ENCODE results near the gene SIDT2.
A peak's percentile ranks its signal among the peaks of the same experiment; 100 is the strongest.
"Not testable (repeated sequence)": the region's sequence is repeated elsewhere in the genome, so short reads cannot be mapped to it uniquely, and the experiment has no call there.

Gene SIDT2

GRCh38 chr11:117202386-117203068, 24.0 kb downstream of the SIDT2 start:
- DNase-seq = no peak

- DNase-seq = no peak
Measured at GRCh38 chr11:117203069-117203407, 24.5 kb downstream of the SIDT2 start.

GRCh38 chr11:117204283-117205080, 25.9 kb downstream of the SIDT2 start:
- no peak for DNase-seq

GRCh38 chr11:117205211-117205818, 26.8 kb downstream of the SIDT2 start:
- no peak for DNase-seq

DNA sequence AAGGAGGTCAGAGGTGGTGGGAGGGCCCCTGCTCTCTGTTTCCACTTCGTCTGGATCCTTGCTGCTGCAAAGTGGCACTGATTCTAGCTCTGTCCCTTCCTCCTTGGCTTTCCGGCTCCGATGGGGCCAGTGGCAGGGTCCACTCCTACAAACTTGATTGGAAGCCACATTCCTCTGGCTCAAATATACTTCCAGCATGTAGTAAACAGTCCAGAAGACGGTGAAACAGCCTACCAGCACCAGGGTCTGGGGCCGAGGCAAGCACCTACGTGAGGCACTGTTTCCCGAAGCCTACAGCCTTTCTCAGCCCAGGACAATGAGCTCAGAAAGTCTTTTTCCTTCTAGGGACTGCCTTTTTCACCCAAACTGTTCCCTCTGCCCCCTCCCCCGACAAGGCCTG, 27.6 kb downstream of the SIDT2 start:
- not testable (repeated sequence) for DNase-seq

DNA sequence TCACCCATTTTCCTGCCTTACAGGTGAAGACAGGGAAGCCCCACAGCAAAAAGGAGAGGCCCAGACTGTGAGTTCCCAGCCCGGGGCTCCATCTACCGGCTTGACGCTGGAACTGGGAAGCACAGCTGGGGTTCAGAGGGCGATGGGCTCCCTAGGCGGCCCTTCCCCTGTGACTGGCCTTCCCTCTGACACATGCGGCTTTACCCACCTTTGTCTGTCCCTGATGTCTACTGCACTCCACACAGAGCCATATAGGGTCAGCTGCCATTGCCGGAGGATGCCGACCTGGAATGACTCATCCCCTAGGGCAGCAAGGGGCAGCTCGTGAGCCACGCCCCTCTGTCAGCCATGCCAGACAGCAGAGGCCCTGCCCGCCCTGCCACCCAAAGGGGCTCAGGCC, 28.3 kb downstream of the SIDT2 start:
- not testable (repeated sequence) for DNase-seq

DNA sequence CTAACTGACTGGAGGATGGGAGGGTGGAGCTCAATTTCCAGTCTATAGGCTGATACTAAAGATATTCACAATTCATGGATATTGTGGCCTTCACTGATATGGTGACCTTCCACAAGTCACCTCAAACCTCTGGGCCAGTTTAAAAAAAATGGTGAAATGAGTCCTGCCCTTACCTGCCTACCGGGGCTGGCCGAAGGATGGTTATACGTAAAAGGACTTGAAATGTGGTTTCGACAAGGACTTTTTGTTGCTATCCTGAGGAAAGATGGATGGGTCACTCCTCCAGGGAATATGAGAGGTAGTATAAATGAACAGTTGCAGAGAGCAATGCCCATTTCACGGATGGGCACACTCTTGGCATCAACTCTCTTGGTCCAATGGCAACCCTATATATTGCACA, 28.9 kb downstream of the SIDT2 start:
- DNase-seq = not testable (repeated sequence)

DNA sequence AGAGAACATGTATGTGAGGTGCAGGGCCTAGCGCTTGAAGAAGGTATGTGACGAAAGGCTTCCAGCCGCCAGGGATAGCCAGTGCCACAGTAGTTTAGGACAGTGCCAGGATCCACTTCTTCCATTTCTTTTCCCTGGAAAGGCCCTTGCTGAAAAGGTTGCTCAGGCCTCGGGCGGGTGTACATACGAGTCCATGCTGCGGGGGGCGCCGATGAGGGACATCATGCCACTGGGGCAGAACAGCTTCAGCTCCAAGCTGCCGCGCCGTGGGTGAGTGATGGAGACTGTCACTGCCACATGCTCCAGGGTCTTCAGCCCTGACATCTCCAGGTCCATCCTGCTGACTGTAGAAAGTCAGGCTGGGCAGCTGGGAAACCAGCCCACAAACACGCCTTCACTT, 30.2 kb downstream of the SIDT2 start:
- DNase-seq = not testable (repeated sequence)

- not testable (repeated sequence) for DNase-seq
Measured at GRCh38 chr11:117209351-117210125, 31.0 kb downstream of the SIDT2 start.

DNA sequence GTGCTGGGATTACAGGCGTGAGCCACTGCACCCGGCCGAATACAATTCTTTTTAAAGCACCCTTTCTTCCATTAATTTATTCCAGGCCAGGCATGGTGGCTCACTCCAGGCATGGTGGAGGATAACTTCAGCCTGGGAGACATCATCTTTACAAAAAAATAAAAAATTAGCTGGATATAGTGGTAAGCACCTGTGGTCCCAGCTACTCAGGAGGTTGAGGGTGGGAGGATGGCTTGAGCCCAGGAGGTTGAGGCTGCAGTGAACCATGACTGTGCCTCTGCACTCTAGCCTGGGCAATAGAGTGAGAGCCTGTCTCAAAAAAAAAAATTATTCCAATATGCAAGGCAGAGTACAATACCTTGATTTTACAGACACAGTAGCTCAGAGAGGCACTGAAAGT, 32.1 kb downstream of the SIDT2 start:
- DNase-seq = no peak

GRCh38 chr11:117212697-117213355, 34.3 kb downstream of the SIDT2 start:
- DNase-seq = no peak

- no peak for DNase-seq
Measured at GRCh38 chr11:117214404-117215110, 36.0 kb downstream of the SIDT2 start.

GRCh38 chr11:117217141-117218084, 38.9 kb downstream of the SIDT2 start:
- no peak for DNase-seq

GRCh38 chr11:117218133-117218915, 39.8 kb downstream of the SIDT2 start:
- DNase-seq = no peak

DNA sequence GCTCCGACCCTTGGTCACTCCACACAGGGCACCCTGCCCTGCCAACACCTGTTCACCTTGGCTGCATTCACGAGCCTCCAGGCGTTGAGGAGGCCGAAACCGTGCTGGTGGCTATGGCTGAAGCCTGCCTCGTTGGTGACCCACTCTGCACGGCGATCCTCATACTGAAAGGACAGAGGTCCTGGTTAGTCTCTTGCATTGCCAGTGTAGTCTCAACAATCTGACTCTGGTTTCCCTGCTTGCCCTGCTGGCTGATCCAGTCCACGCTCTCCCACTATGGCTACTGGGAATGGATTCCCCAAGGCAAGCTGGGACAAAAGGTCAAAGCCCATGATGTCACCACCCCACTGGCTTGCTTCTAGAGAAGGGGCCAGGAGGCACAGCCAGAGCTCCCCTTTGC, 40.5 kb downstream of the SIDT2 start:
- DNase-seq = no peak

GRCh38 chr11:117219455-117219854, 40.9 kb downstream of the SIDT2 start:
- DNase-seq = no peak

- no peak for DNase-seq
Measured at GRCh38 chr11:117219995-117220394, 41.5 kb downstream of the SIDT2 start.

DNA sequence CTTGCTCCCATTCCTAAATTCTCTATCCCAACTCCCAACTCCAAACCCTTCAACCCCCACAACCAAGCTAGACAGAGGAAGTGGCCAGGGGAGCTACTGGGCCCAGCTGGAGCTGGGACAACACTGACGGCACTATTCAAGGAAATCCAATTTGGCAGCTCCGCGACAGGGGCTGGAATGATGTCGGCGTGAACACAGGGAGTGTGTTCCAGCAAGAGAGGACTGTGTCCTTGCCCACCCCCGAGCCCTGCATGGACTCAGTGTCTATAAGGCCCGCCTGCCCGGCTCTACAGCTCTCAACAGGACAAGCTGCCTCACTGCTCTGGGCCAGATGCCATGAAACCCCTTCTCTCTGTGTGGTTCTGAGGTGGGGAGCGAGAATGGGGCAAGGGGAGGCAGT, 42.0 kb downstream of the SIDT2 start:
- DNase-seq = peak in 39 of 51 donors; percentile 10 to 81 (median 59)
